ENCODE measurements around the gene STK38. TPM values are rescaled to one million over a fixed set of nuclear protein-coding genes. Genes with fewer than 3 reads are reported as not detected.

STK38 gene
- total RNA-seq, 1 experiment from 2014 or later: 67.6 TPM

Other genes with a start within 250 kb of the STK38 start
- not detected in 2 replicates for gene BNIP5, start 210.6 kb downstream of the STK38 start, total RNA-seq (2014; rRNA removed; shearing (Covaris generic))
- gene ETV7, start 159.8 kb downstream of the STK38 start, total RNA-seq (2014; rRNA removed; shearing (Covaris generic)): 14.4 and 19.0 TPM in 2 replicates
- not detected in 2 replicates for gene PXT1, start 104.6 kb downstream of the STK38 start, total RNA-seq (2014; rRNA removed; shearing (Covaris generic))
- 53.9 and 82.9 TPM in 2 replicates for gene KCTD20, start 104.5 kb downstream of the STK38 start, total RNA-seq (2014; rRNA removed; shearing (Covaris generic))
- 348 and 518 TPM in 2 replicates for gene SRSF3, start 46.9 kb upstream of the STK38 start, total RNA-seq (2014; rRNA removed; shearing (Covaris generic))
- 48.5 and 53.0 TPM in 2 replicates for gene CDKN1A, start 131.2 kb upstream of the STK38 start, total RNA-seq (2014; rRNA removed; shearing (Covaris generic))
- not detected in 2 replicates for gene RAB44, start 150.3 kb upstream of the STK38 start, total RNA-seq (2014; rRNA removed; shearing (Covaris generic))

Data from M059J (cell line).